Upper lobe of left lung (tissue), 4 donors: ENCODE data around the gene EML5.

ENCODE experiments used
- CTCF ChIP-seq, 6 experiments: fragments of 450-650 bp in 4 of 6; fragments of 200-600 bp in 2 of 6; sonication (generic) in 2 of 6; IDR thresholded peaks; one replicate each; pipeline ENCODE4 v1.5.1; 2016 to 2019; ENCODE audit warnings: antibody characterized with exemption in 6 of 6
- POLR2A ChIP-seq, 4 donors: fragments of 450-650 bp; IDR thresholded peaks; one replicate each; pipeline ENCODE4 v1.5.1; 2016 to 2017; ENCODE audit warnings: antibody characterized with exemption in 4 of 4, mild to moderate bottlenecking in 2 of 4

GRCh38 chr14:88707088-88707487 lies 85.7 kb downstream of the EML5 start:
- TF ChIP-seq CTCF (IDR thresholded peaks at IDR 0.05) (no peak), POLR2A (IDR thresholded peaks at IDR 0.05) (no peak)
